Measurements from ENCODE around the gene C6orf89. TPM values are rescaled to one million over a fixed set of nuclear protein-coding genes. Genes with fewer than 3 reads are reported as not detected.
"Not testable (repeated sequence)": the region's sequence is repeated elsewhere in the genome, so short reads cannot be mapped to it uniquely, and the experiment has no call there.

C6orf89 gene
- polyA plus RNA-seq, 3 donors = 19.2 to 37.5 (median 29.2) TPM

DNA sequence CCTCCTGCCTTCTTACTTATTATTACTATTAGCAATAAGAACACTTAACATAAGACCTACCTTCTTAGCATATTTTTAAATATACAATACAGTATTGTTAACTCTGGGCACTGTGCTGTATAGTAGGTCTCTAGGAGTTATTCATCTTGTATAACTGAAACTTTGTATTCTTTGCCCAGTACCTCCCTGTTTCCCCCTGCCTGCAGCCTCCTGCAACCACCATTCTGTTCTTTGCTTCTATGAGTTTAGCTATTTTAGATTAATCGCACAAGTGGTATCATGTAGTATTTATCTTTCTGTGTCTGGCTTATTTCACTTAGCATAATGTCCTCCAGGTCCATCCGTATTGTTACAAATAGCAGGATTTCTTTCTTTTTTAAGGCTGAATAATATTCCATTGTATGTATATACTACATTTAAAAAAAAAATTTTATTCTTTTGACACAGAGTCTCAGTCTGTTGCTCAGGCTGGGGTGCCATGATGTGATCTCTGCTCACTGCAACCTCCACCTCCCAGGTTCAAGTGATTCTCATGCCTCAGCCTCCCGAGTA, 4.4 kb downstream of the C6orf89 start:
- Histone ChIP-seq H4K20me1 (ENCODE audit: insufficient read depth, low read length) (peaks cover 41% of the 10 kb centered on the region), H3K27ac (ENCODE audit: low read depth in 1 of 2, low read length in 2 of 2) (no peak overlapping the region), H3K9ac (ENCODE audit: insufficient read depth, low read length, poor library complexity, severe bottlenecking) (no peak overlapping the region), H3K27me3 (ENCODE audit: control insufficient read depth in 2 of 2, insufficient read depth in 2 of 2, low read length in 2 of 2) (no peaks in the 10 kb centered on the region), H2AFZ (ENCODE audit: insufficient read depth, low read depth, low read length, poor library complexity, severe bottlenecking) (no peak overlapping the region), H3K4me1 (ENCODE audit: control insufficient read depth in 1 of 2, insufficient read depth in 2 of 2, low read length in 2 of 2) (peaks cover 14 to 15% of the 10 kb centered on the region in 2 donors), H3K4me3 (replicated peaks in 1 of 3; ENCODE audit: low read depth in 2 of 3, low read length in 3 of 3) (no peak overlapping the region), H3K9me3 (replicated peaks in 1 of 2; ENCODE audit: control insufficient read depth in 1 of 2, insufficient read depth in 1 of 2, low read length in 2 of 2) (no peaks in the 10 kb centered on the region), H3K36me3 (replicated peaks in 1 of 2; ENCODE audit: control insufficient read depth in 1 of 2, insufficient read depth in 2 of 2, low read length in 2 of 2) (peaks cover 8 to 36% of the 10 kb centered on the region in 2 donors), H3K4me2 (replicated peaks; ENCODE audit: extremely low read depth, low read length, poor library complexity, severe bottlenecking) (no peak overlapping the region), H3K79me2 (ENCODE audit: insufficient read depth, low read length) (peaks cover 65% of the 10 kb centered on the region)
- no peak for DNase-seq
- H3K9me3 Mint-ChIP-seq = no peaks in the 10 kb centered on the region
- WGBS (ENCODE audit: insufficient coverage) = no CpG with 5 or more reads among the region's 3 CpGs
- TF ChIP-seq, protein P1, sequence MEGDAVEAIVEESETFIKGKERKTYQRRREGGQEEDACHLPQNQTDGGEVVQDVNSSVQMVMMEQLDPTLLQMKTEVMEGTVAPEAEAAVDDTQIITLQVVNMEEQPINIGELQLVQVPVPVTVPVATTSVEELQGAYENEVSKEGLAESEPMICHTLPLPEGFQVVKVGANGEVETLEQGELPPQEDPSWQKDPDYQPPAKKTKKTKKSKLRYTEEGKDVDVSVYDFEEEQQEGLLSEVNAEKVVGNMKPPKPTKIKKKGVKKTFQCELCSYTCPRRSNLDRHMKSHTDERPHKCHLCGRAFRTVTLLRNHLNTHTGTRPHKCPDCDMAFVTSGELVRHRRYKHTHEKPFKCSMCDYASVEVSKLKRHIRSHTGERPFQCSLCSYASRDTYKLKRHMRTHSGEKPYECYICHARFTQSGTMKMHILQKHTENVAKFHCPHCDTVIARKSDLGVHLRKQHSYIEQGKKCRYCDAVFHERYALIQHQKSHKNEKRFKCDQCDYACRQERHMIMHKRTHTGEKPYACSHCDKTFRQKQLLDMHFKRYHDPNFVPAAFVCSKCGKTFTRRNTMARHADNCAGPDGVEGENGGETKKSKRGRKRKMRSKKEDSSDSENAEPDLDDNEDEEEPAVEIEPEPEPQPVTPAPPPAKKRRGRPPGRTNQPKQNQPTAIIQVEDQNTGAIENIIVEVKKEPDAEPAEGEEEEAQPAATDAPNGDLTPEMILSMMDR (IDR thresholded peaks at IDR 0.05) = no peak
- intact Hi-C loops (cut with micrococcal nuclease) = no loop called here
- H3K27ac Mint-ChIP-seq = no peak overlapping the region
- no peaks in the 10 kb centered on the region for H3K27me3 Mint-ChIP-seq (ENCODE audit: low read depth in 3 of 3)
- H3K36me3 Mint-ChIP-seq = peaks cover 28 to 34% of the 10 kb centered on the region in 2 donors
- no peak overlapping the region for H3K4me3 Mint-ChIP-seq
- H3K4me1 Mint-ChIP-seq = peaks cover 23% of the 10 kb centered on the region

GRCh38 chr6:36891153-36891552, 5.4 kb downstream of the C6orf89 start:
- no CpG with 5 or more reads among the region's 2 CpGs for WGBS (ENCODE audit: insufficient coverage)
- H3K27ac Mint-ChIP-seq; H3K4me2 ChIP-seq (replicated peaks; ENCODE audit: extremely low read depth, low read length, poor library complexity, severe bottlenecking); H3K9ac ChIP-seq (ENCODE audit: insufficient read depth, low read length, poor library complexity, severe bottlenecking); intact Hi-C loops (cut with micrococcal nuclease); H3K9me3 ChIP-seq (replicated peaks in 1 of 2; ENCODE audit: control insufficient read depth in 1 of 2, insufficient read depth in 1 of 2, low read length in 2 of 2); H3K27me3 ChIP-seq (ENCODE audit: control insufficient read depth in 2 of 2, insufficient read depth in 2 of 2, low read length in 2 of 2); DNase-seq; H3K4me1 ChIP-seq (ENCODE audit: control insufficient read depth in 1 of 2, insufficient read depth in 2 of 2, low read length in 2 of 2); H3K27ac ChIP-seq (ENCODE audit: low read depth in 1 of 2, low read length in 2 of 2); H3K27me3 Mint-ChIP-seq (ENCODE audit: low read depth in 3 of 3); H3K4me3 Mint-ChIP-seq; H3K9me3 Mint-ChIP-seq; H3K4me3 ChIP-seq (replicated peaks in 1 of 3; ENCODE audit: low read depth in 2 of 3, low read length in 3 of 3); H2AFZ ChIP-seq (ENCODE audit: insufficient read depth, low read depth, low read length, poor library complexity, severe bottlenecking): not testable (repeated sequence)
- peaks cover 18% of the 10 kb centered on the region for H3K4me1 Mint-ChIP-seq
- peaks cover 41% of the 10 kb centered on the region for H4K20me1 ChIP-seq (ENCODE audit: insufficient read depth, low read length)
- peaks cover 36 to 44% of the 10 kb centered on the region in 2 donors for H3K36me3 Mint-ChIP-seq
- peaks cover 58% of the 10 kb centered on the region for H3K79me2 ChIP-seq (ENCODE audit: insufficient read depth, low read length)
- H3K36me3 ChIP-seq (replicated peaks in 1 of 2; ENCODE audit: control insufficient read depth in 1 of 2, insufficient read depth in 2 of 2, low read length in 2 of 2) = peaks cover 8 to 45% of the 10 kb centered on the region in 2 donors

Data from CD14-positive monocyte (primary cell).